GM12872 (cell line): ENCODE results near the gene GPR160.
A peak's percentile ranks its signal among the peaks of the same experiment; 100 is the strongest.

Source experiments
- CTCF ChIP-seq: IDR thresholded peaks from 3 replicates; pipeline ENCODE4 v1.5.1; 2011; ENCODE audit warnings: low read depth, mild to moderate bottlenecking, low read length, moderate library complexity; ENCODE audit not compliant: insufficient read depth

Gene GPR160

GRCh38 chr3:170037463-170038433 lies at the start of gene GPR160:
Gene GPR160 (plus strand): TSS chr3:170037995. CDS start chr3:170083973, 45,978 bp downstream.
- peak; percentile 86 for TF ChIP-seq CTCF

- no peak for TF ChIP-seq CTCF
Observed at GRCh38 chr3:169990431-169990830, 47.4 kb upstream of the GPR160 start.

GRCh38 chr3:169992156-169992555 lies 45.6 kb upstream of the GPR160 start:
- no peak for TF ChIP-seq CTCF

- TF ChIP-seq CTCF: no peak
Observed at GRCh38 chr3:169992781-169993180, 45.0 kb upstream of the GPR160 start.

GRCh38 chr3:169993761-169994160 lies 44.0 kb upstream of the GPR160 start:
- TF ChIP-seq CTCF: no peak

- TF ChIP-seq CTCF: no peak
Observed at GRCh38 chr3:169996063-169996462, 41.7 kb upstream of the GPR160 start.

GRCh38 chr3:169998668-169999131 lies 39.1 kb upstream of the GPR160 start:
- TF ChIP-seq CTCF: no peak
